NCI-H1436 (cell line): ENCODE data around the gene ADAMTSL4.
"Not testable (repeated sequence)": the region's sequence is repeated elsewhere in the genome, so short reads cannot be mapped to it uniquely, and the experiment has no call there.

Source experiments
- DNase-seq: peaks from one replicate; lab custom pipeline; 2025; lab: John Stamatoyannopoulos, UW

ADAMTSL4 gene

DNA sequence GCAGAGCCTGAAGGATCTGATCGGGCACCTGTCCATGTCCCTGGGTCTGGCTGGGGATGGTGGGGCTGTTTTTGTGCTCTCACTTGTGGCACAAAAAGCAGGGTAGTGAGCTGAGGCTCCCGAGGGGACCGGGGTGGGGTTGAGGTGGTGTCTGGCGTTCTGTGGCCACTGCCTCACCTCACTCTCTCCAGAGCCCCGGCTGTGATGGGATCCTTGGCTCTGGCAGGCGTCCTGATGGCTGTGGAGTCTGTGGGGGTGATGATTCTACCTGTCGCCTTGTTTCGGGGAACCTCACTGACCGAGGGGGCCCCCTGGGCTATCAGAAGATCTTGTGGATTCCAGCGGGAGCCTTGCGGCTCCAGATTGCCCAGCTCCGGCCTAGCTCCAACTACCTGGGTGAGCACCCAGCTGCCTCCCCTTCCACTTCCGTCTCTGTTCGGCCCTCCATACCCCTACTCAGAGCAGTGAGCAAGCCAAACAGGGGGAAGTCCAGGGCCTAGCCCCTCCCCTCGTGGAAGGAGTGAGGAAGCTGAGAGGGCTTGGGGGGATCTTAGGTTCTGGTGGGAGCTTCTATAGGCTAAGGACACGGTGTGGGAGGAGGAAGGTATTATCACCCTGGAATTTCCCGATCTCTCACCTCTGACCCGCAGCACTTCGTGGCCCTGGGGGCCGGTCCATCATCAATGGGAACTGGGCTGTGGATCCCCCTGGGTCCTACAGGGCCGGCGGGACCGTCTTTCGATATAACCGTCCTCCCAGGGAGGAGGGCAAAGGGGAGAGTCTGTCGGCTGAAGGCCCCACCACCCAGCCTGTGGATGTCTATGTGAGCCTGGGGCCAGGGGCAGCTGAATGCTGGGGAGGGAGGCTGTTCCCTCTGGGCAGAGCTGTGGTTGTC is 7.0 kb downstream of the ADAMTSL4 start:
- no peak for DNase-seq

DNA sequence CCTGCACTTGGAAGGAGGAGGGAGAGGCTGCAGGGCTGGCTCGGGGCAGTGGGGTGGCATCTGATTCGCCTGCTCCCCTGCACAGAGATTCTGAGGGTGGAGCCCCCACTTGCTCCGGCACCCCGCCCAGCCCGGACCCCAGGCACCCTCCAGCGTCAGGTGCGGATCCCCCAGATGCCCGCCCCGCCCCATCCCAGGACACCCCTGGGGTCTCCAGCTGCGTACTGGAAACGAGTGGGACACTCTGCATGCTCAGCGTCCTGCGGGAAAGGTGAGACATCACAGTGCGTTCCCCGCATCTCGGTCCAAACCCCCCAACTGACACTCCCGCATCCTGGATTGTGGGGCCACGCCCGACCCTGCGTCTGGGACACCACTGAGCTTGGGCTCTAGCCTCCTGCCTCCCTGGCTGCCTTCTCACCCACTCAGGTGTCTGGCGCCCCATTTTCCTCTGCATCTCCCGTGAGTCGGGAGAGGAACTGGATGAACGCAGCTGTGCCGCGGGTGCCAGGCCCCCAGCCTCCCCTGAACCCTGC is 7.9 kb downstream of the ADAMTSL4 start:
- no peak for DNase-seq

DNA sequence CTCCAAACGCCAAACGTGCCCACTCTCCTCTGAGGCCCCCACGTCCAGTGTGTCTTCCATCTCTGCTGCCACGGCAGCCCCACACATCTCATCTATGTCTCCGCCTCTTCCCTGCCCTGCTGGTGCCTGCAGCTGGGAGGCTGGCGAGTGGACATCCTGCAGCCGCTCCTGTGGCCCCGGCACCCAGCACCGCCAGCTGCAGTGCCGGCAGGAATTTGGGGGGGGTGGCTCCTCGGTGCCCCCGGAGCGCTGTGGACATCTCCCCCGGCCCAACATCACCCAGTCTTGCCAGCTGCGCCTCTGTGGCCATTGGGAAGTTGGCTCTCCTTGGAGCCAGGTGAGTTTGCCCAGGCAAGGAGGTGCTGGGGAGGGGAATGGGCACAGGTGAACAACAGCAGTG is 8.6 kb downstream of the ADAMTSL4 start:
- no peak for DNase-seq

DNA sequence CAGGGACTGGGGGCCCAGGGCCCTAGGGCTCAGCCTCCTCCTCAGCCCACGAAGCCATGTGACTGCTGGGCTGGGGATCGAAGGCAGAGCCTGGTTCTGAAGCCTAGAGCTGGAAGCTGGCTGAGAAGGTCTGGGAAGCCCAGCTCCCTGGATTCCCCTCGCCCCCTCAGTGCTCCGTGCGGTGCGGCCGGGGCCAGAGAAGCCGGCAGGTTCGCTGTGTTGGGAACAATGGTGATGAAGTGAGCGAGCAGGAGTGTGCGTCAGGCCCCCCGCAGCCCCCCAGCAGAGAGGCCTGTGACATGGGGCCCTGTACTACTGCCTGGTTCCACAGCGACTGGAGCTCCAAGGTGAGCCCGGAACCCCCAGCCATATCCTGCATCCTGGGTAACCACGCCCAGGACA is 9.1 kb downstream of the ADAMTSL4 start:
- no peak for DNase-seq

DNA sequence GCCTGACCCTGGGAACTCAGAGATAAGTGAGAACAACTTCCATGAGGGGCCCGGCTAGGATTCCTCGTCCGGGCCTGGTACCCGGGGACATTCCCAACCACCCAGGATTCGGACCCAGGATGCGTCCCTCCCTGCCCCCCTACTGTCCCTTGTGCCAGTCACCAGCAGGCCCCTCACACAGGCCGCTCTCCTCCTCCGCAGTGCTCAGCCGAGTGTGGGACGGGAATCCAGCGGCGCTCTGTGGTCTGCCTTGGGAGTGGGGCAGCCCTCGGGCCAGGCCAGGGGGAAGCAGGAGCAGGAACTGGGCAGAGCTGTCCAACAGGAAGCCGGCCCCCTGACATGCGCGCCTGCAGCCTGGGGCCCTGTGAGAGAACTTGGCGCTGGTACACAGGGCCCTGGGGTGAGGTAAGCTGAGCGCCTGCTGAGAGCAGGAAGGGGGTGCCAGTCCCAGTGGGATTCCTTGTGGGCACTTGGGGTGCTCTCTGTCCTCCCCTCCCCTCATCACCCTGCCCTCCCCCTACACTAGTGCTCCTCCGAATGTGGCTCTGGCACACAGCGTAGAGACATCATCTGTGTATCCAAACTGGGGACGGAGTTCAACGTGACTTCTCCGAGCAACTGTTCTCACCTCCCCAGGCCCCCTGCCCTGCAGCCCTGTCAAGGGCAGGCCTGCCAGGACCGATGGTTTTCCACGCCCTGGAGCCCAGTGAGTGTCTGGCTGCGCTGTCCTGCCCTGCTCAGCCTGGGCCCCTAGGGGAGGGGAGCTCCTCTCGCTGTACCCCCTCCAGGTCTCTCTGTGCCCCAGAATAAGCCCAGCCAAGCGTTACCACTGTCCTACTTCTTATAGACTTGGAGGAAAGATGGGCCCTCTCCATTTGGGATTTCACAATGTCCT is 9.8 kb downstream of the ADAMTSL4 start:
- DNase-seq, result no peak

DNA sequence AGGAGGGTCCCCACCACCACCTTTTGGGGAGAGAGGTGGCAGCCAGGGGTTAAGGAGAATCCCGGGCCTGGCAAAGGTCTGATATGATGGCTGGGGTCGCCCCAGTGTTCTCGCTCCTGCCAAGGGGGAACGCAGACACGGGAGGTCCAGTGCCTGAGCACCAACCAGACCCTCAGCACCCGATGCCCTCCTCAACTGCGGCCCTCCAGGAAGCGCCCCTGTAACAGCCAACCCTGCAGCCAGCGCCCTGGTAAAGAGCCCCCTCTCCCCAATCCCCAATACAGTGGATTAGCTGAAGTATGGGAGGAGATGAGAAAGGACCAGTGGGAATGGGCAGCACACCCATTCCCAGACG is 10.4 kb downstream of the ADAMTSL4 start:
- DNase-seq, result no peak

DNA sequence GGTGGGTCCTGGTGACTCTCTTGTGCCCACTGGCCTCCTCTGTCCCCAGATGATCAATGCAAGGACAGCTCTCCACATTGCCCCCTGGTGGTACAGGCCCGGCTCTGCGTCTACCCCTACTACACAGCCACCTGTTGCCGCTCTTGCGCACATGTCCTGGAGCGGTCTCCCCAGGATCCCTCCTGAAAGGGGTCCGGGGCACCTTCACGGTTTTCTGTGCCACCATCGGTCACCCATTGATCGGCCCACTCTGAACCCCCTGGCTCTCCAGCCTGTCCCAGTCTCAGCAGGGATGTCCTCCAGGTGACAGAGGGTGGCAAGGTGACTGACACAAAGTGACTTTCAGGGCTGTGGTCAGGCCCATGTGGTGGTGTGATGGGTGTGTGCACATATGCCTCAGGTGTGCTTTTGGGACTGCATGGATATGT is 10.8 kb downstream of the ADAMTSL4 start:
- DNase-seq, result peak; percentile 62

DNA sequence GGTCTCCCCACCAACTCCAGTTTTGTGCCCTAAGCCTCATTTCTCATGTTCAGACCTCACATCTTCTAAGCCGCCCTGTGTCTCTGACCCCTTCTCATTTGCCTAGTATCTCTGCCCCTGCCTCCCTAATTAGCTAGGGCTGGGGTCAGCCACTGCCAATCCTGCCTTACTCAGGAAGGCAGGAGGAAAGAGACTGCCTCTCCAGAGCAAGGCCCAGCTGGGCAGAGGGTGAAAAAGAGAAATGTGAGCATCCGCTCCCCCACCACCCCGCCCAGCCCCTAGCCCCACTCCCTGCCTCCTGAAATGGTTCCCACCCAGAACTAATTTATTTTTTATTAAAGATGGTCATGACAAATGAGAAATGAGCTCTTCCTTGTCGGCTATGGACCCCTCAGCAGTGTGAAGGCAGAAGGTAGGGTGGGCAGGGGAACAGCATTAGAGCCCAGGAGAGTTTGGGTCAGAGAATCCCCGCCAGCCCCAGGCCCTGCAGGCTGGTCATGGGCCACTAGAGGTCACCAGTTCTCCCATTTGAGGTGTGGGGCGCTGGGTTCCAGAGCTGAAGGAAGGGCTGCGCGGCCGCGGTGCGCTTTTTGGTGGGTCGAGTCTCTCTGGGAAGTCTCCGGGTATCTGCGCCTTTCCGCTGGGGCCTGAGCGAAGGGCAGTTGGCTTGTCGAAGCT is 11.5 kb downstream of the ADAMTSL4 start:
- peak; percentile 83 for DNase-seq

DNA sequence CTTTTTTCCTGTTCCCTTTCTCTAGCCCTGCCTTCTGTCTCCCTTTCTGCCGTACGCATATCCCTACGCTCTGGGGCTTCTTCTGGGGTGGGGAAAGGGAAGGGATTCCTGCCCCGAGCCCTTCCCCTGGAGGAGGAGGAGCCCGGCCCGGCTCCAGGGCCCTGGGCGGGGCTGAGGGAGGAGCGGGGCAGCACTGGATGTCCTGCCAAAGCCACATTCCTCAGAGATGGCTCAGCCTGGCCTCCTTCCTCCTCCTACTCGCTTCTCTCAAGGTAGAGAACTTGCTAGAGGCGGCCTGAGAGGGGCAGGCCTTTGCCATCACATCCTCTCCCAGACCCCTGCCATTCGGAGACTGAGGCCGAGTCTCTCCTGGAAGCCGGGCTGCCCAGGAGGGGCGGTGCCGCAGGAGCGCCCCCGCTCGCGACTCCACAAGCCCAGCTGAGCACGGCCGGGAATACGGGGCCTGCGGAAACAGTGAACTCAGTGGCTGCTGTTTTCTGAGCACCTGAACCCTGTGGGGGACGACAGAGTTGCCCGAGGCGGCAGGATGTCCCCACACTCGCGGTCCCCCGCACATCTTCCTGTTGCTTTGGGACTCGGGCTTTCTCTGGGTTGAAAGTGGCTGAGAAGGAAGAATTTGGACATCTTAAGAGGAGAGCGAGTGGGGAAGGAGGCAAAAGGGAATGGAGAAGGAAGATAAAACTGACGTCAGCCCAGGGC is 12.2 kb downstream of the ADAMTSL4 start:
- peak; percentile 69 for DNase-seq

DNA sequence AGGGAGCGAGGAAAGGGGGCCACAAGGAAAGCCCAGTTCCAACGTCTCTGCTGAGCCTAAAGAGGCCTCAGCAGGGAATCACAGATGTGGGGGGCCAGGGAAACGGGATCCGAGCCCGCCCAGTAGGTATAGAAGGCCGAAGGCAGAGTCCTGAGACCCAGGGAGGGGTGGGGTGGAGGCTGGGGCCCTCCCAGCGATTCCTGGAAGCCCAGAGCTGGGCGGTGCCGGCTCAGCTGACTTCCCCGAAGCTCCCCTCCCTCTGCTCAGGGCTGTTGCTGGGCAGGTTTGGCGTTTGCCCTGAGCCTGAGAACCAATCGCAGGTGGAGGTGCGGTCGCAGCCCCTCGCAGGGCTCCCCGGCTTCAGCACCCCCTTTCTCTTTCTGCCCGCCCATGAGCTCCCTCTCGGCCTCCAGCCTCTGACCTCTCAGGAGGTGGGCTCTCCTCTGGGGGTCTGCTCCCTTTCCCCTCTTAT is 12.8 kb downstream of the ADAMTSL4 start:
- peak; percentile 72 for DNase-seq

DNA sequence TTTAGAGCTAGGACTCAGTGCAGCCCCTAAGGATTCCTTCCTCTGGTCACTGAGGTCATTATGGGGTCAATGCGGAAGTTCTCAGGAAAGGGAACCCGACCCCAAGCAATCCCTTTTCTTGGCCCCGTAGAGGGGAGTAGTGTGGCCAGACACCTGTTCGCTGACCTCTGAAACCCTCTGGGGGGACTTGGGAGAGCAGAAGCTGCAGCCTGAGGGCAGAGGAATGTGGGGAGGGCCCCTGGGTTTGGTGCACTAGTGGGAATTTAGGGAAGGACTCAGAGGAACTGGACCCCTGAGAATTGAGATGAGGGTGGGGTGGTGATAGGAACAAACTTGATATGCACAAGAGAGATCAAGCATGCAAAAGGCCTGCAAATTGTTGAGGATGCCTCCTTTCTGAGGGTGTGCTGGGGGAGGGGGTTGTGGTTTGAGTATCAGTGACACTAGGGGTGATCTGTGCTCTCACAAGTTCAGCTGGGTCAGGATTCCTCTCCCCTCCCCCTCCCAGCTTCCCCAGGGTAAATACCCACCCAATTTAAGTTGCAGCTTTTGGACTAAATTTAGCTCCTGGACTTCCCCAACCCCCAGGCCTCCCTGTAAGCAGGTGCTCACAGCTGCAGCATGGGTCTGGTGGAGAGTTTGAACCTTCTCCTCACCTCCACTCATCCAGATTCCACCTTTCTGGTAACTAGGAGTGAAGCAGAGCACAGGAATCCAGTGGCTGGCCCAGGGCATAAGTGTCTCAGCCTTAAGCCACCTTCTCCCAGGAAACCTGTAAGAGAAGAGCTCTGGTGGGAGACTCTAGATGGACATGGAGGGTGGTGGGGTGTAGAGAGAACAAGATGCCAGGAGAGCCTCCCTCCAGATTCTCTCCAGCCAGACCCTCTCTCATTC is 13.5 kb downstream of the ADAMTSL4 start:
- DNase-seq, result no peak

DNA sequence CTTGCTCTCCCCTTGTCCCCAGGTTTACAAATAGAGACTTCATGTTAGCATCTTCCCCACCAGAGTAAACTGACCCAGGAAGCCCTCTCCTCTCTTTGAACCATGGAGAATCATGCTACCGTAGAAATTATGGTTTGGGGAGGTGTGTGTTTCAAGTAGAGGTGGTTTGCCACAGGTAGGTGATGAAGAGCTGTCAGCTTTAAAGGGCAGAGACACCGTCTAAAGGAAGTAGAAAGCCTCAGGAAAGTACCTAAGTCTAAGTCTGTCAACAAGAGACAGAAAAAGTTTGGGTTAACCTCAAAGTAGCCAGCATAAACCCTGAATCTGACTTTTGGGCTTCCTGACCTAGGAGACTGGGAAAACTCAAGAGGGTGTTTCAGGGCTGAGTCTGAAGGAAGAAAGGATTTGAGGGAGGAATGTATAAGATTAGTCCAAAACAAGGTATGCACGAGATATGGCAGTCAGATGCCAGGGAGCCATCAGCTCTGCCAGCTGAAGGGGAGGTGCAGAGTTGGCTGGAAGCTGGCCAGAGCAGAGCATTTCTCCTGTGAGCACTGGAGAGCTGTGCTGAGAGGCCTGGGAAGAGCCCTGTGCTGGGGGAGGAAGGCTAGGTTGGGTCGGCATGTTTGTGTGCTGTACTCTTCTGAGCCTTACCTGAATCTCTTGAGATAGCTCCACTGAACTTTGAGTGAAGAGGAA is 14.3 kb downstream of the ADAMTSL4 start:
- DNase-seq, result no peak

DNA sequence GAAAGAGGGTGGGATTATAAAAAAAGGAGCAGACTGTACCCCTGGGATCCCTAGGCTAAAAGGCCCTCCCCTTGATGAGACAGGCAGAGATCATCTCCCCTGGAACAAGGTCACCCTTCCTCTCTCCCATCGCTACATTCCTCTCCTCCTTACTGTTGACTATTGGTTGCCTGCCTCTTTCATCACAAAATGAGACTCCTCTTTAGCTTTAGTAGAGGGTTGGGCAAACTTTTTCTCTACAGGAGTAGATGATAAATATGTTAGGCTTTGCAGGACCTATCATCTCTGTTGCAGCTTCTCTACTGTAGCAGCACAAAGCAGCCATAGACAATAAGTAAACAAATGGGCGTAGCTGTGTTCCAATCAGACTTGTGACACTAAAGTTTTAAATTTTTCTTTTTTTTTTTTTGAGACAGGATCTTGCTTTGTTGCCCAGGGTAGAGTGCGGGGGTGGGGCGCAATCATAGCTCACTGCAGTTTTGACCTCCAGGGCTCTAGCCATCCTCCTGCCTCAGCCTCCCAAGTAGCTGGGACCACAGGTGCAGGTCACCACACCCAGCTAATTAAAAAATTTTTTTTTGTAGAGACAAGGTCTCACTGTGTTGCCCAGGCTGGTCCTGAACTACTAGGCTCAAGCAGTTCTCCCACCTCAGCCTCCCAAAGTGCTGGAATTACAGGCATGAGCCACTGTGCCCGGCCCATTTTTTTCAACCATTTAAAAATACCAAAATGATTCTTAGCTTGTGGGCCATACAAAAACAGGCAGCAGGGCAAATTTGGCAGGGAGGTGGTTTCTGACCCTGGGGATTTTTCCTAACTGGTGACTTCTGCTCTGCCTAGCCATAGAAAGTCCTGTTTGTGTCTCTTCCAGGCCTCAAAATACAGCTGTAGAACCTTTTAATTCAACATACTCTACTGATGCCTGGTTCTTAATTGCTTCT is 15.1 kb downstream of the ADAMTSL4 start:
- no peak for DNase-seq

DNA sequence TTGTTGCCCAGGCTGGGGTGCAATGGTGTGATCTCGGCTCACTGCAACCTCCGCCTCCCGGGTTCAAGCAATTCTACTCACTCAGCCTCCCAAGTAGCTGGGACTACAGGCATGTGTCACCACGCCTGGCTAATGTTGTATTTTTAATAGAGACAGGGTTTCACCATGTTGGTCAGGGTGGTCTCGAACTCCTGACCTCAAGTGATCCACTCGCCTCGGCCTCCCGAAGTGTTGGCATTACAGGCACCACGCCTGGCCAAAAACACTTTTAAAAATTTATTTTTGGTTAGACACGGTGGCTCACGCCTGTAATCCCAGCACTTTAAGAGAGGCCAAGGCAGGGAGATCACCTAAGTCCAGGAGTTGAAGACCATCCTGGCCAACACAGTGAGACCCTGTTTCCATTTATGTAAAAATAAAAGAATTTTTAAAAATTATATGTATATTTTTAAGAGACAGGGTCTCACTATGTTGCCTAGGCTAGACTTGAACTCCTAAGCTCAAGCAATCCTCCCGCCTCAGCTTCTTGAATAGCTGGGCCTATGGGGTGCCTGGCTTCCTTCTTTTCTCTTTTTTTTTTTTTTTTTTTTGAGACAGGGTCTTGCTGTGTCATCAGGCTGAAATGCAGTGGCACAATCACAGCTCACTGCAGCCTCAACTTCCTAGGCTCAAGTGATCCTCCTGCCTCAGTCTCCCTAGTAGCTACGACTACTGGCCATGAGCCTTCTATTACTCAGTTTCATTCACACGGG is 16.2 kb downstream of the ADAMTSL4 start:
- DNase-seq, result not testable (repeated sequence)

DNA sequence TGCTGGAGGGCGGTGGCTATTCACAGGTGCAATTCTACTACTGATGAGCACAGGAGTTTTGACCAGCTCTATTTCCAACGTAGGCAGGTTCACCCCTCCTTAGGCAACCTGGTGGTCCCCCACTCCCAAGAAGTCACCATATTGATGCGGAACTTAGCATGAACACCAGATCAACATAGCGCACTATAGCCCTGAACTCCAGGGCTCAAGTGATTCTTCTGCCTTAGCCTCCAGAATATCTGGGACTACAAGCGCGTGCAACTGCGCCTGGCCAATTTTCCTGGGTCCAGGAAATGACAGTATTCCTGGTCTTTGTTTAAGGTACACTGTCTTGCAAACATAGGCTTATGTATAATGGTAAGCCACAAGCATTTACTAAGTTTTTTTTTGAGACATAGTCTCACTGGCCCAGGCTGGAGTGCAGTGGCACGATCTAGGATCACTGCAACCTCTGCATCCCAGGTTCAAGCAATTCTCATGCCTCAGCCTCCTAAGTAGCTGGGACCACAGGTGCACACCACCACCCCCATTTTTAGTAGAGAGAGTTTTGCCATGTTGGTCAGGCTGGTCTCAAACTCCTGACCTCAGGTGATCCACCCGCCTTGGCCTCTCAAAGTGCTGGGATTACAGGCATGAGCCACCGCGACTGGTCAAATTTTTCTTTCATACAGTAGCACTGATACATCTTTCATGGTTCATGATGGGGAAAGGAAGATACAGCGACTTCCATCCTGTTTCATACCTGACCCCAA is 17.6 kb downstream of the ADAMTSL4 start:
- no peak for DNase-seq

DNA sequence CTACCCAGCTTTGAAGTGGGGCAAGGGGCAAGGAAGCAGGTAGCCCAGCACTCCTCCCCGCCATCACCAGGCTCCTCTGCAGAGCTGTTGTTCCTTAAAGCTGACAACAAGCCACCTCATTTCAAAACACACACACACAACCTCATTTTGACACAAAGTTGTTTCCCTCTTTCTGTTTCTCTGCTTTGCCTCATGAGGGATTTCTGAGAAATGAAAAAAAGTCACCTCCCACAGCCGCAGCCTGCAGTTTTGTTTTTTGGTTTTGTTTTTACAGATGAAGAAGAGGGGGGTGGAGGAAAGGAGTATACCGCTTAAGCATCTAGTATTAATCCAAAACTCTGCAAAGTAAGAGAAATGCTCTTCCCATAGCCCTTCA is 18.1 kb downstream of the ADAMTSL4 start:
- no peak for DNase-seq
